ENCODE measurements around the gene KIAA0319L.
A peak's percentile ranks its signal among the peaks of the same experiment; 100 is the strongest.

KIAA0319L gene

GRCh38 chr1:35556484-35557117 lies 602 bp downstream of the KIAA0319L start:
- Histone ChIP-seq H3K4me1 (ENCODE audit: control insufficient read depth, insufficient read depth, low read length) (peaks cover 23% of the 10 kb centered on the region), H3K27me3 (ENCODE audit: control insufficient read depth, insufficient read depth, low read length) (no peaks in the 10 kb centered on the region), H3K4me3 (ENCODE audit: low read length) (peak overlapping the region; percentile 75), H3K27ac (ENCODE audit: low read depth, low read length) (peak overlapping the region; percentile 94), H3K9ac (ENCODE audit: low read length) (peak overlapping the region; percentile 46), H3K36me3 (ENCODE audit: control insufficient read depth, insufficient read depth, low read length) (no peaks in the 10 kb centered on the region)

DNA sequence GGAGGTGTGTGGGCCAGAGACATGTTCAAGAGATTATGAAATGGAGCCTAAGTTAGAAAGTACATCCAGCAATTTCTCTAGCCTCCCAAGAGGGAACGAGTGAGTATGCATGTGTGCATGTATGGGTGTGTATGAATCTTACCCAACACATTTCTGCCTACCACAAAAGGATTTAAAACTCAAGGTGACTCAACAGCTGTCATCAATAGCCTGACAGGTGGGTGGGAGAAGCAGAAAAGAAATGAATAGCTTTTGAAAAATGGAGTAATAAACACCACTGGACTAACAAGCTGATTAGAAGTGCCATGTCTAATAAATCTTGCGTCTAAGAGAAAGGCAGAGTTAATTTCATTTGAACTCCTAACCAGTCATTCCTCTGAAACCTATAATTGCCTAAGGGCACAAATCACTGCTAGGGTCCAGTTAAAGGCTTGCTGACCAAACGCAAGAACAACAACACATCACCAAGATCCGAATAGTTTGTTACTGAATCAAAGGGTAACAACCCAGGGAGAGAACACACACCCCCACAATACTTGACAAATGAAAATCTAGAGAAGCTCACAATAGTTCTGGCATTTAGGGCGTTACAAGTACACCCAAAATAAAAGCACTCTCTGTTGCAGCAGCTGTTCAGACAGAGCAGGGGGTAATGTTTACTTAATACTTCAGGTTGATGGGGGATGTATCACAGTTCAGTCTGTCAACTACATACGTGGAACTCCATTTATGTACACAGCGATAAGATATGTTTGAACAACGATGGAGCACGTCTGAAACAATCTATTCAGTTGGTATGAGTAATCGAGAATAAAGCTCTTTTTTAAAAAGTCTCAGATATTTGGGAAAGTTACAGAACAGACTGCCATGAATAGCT lies 1.4 kb downstream of the KIAA0319L start:
- Histone ChIP-seq H3K27me3 (ENCODE audit: control insufficient read depth, insufficient read depth, low read length) (no peaks in the 10 kb centered on the region), H3K27ac (ENCODE audit: low read depth, low read length) (no peak overlapping the region), H3K4me1 (ENCODE audit: control insufficient read depth, insufficient read depth, low read length) (peaks cover 20% of the 10 kb centered on the region), H3K9ac (ENCODE audit: low read length) (no peak overlapping the region), H3K4me3 (ENCODE audit: low read length) (peak overlapping the region; percentile 75), H3K36me3 (ENCODE audit: control insufficient read depth, insufficient read depth, low read length) (no peaks in the 10 kb centered on the region)

DNA sequence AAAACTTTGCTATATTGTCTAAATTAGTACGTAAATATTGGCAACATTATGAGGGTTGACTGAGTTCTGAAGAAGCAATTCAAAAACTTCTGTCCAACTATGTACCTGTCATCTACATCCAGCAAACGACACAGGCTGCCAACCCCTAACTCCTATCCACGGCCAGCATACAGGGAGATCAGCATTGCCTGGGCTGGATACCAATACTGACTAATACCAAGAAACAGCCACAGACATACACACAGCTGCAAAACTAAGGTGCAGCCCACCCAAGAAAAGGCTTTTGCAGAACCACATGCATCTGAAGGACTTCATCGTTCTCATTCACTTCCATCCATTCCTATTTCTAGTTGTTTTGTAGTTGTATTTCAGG lies 2.0 kb downstream of the KIAA0319L start:
- Histone ChIP-seq H3K9ac (ENCODE audit: low read length) (no peak overlapping the region), H3K36me3 (ENCODE audit: control insufficient read depth, insufficient read depth, low read length) (no peaks in the 10 kb centered on the region), H3K27ac (ENCODE audit: low read depth, low read length) (no peak overlapping the region), H3K4me3 (ENCODE audit: low read length) (no peak overlapping the region), H3K4me1 (ENCODE audit: control insufficient read depth, insufficient read depth, low read length) (peaks cover 15% of the 10 kb centered on the region), H3K27me3 (ENCODE audit: control insufficient read depth, insufficient read depth, low read length) (no peaks in the 10 kb centered on the region)

DNA sequence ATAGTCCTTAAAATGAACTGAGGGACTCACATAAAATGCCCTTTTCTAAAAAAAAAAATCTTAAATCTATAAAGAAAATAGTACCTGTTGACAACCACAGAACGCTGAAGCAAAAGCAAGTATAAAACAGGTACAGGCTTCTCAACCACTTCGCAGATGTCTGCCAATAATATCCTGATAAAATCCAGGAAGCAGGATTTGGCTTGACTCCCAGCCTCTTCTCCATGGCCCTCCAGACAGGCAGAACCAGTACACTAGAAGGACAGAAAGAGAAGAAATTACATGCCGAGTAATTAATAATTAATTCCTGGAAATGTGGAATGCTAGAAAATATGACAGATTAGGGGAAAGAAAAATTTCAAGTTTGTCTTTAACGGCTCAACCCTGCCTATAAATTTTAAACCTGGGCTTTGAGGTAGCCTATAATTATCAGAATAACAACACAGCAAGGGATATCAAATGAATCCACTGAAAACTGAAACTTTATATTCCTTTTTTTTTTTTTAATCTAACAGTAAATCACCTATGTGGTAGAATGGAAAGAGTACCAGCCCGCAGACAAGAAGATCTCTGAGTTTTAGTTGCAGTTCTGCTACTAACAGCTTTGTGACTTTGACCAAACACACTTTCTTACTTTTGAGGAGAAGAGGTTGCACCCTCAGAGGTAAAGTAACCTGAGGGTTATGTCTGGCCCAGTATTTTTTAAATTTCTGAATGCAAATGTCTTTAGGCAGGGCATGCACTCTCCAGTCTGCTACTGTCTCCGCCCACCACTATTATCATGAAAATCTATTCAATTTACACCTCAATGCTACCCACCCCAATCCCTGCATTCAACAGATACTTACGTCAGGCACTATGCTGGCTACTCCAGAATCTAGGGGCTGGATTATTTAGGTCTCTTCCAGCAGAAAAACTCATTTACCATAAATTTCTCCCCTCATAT lies 2.7 kb downstream of the KIAA0319L start:
- Histone ChIP-seq H3K9ac (ENCODE audit: low read length) (no peak overlapping the region), H3K27ac (ENCODE audit: low read depth, low read length) (no peak overlapping the region), H3K4me1 (ENCODE audit: control insufficient read depth, insufficient read depth, low read length) (peaks cover 14% of the 10 kb centered on the region)

GRCh38 chr1:35553851-35554250 lies 3.4 kb downstream of the KIAA0319L start:
- Histone ChIP-seq H3K9ac (ENCODE audit: low read length) (no peak overlapping the region), H3K4me1 (ENCODE audit: control insufficient read depth, insufficient read depth, low read length) (peaks cover 14% of the 10 kb centered on the region), H3K36me3 (ENCODE audit: control insufficient read depth, insufficient read depth, low read length) (no peaks in the 10 kb centered on the region), H3K4me3 (ENCODE audit: low read length) (no peak overlapping the region), H3K27ac (ENCODE audit: low read depth, low read length) (no peak overlapping the region), H3K27me3 (ENCODE audit: control insufficient read depth, insufficient read depth, low read length) (no peaks in the 10 kb centered on the region)

More for the DNA sequence above, 2.7 kb downstream of the KIAA0319L start:
- Histone ChIP-seq H3K36me3 (ENCODE audit: control insufficient read depth, insufficient read depth, low read length) (no peaks in the 10 kb centered on the region), H3K27me3 (ENCODE audit: control insufficient read depth, insufficient read depth, low read length) (no peaks in the 10 kb centered on the region), H3K4me3 (ENCODE audit: low read length) (no peak overlapping the region)

DNA sequence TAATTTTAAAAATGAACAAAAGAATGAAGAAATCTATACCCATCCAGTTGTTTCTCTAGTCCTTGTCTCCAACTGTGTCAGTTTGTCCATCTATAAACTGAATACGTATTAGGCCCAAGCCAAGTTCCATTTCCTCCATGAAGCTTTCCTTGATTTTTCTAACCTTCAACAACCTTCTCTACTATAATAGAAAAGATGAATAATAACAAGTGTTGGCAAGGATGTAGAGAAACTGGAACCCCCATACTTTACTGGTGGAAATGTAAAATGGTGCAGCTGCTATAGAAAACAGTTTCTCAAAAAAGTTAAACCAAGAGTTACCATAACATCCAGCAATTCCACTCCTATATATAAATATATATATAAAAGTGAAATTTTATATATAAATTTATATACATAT lies 10.6 kb downstream of the KIAA0319L start:
- H3K9ac ChIP-seq (ENCODE audit: low read length), result no peak overlapping the region
- H3K27me3 ChIP-seq (ENCODE audit: control insufficient read depth, insufficient read depth, low read length), result no peaks in the 10 kb centered on the region
- no peak overlapping the region for H3K4me3 ChIP-seq (ENCODE audit: low read length)
- no peak overlapping the region for H3K27ac ChIP-seq (ENCODE audit: low read depth, low read length)
- peaks cover 3% of the 10 kb centered on the region for H3K36me3 ChIP-seq (ENCODE audit: control insufficient read depth, insufficient read depth, low read length)
- H3K4me1 ChIP-seq (ENCODE audit: control insufficient read depth, insufficient read depth, low read length), result no peaks in the 10 kb centered on the region

- peaks cover 3% of the 10 kb centered on the region for H3K36me3 ChIP-seq (ENCODE audit: control insufficient read depth, insufficient read depth, low read length)
- no peaks in the 10 kb centered on the region for H3K27me3 ChIP-seq (ENCODE audit: control insufficient read depth, insufficient read depth, low read length)
- H3K4me1 ChIP-seq (ENCODE audit: control insufficient read depth, insufficient read depth, low read length), result peaks cover 6% of the 10 kb centered on the region
- H3K9ac ChIP-seq (ENCODE audit: low read length), result no peak overlapping the region
- H3K4me3 ChIP-seq (ENCODE audit: low read length), result no peak overlapping the region
- H3K27ac ChIP-seq (ENCODE audit: low read depth, low read length), result no peak overlapping the region
Measured at GRCh38 chr1:35544976-35545375, 12.2 kb downstream of the KIAA0319L start.

DNA sequence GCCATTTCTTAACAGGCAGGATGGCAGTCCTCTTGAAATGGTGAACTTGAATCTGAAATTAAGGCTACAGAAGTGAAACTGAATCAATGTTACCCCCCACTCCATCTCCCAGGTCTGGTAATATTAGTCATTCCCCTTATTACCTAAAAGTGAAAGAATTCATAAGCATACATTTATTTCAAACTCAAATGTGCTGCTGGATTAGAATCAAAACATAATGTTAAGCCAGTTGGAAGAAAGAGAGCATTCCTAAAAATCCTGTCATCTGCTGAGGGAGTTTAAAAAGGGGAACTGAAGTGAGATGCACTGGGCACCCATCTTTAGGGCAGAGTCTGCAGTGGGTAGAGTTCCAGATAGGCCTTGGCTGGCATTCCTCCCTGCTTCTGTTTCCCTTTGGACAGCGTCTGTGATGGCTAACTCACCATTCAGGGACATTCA lies 17.4 kb downstream of the KIAA0319L start:
- Histone ChIP-seq H3K27me3 (ENCODE audit: control insufficient read depth, insufficient read depth, low read length) (no peaks in the 10 kb centered on the region), H3K27ac (ENCODE audit: low read depth, low read length) (peak overlapping the region; percentile 3), H3K4me1 (ENCODE audit: control insufficient read depth, insufficient read depth, low read length) (peaks cover 15% of the 10 kb centered on the region)

DNA sequence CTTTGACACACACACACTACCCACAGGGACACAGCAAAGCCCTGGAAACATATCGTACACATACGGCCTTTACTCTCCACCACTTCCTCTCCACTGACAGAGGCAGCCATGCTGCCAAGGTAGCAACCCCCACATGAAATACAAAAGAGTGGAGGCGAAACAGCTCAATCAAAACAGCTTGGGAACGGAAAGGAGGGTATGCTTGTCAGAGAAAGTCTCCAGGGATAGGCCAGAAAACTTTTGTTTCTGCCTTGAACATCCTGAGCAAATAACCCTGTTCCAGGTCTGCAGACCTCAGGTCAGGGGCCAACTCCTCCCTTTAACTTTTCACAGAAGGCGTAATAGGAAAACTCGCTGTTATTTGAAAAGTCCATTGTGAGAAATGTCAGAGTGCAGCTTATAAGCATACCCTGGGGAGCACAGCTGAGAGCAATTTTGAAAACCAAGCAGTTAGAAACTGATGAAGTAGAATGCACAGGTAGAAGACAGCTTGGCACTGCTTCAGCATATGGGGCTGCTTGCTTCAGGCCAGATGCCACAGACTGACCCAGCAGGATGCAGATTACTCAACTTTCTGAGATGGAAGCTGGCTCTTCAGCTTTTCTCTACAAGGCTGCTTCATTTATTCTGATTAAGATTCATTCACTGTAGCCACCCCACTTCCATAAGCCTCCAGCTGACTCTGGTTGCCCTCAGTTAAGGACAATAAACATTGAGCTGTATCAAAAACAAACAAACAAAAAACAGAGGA lies 18.0 kb downstream of the KIAA0319L start:
- Histone ChIP-seq H3K4me3 (ENCODE audit: low read length) (no peak overlapping the region), H3K36me3 (ENCODE audit: control insufficient read depth, insufficient read depth, low read length) (no peaks in the 10 kb centered on the region), H3K27me3 (ENCODE audit: control insufficient read depth, insufficient read depth, low read length) (no peaks in the 10 kb centered on the region), H3K4me1 (ENCODE audit: control insufficient read depth, insufficient read depth, low read length) (peaks cover 15% of the 10 kb centered on the region), H3K9ac (ENCODE audit: low read length) (no peak overlapping the region), H3K27ac (ENCODE audit: low read depth, low read length) (peak overlapping the region; percentile 3)

More for the DNA sequence above, 17.4 kb downstream of the KIAA0319L start:
- Histone ChIP-seq H3K36me3 (ENCODE audit: control insufficient read depth, insufficient read depth, low read length) (no peaks in the 10 kb centered on the region), H3K9ac (ENCODE audit: low read length) (no peak overlapping the region), H3K4me3 (ENCODE audit: low read length) (no peak overlapping the region)

DNA sequence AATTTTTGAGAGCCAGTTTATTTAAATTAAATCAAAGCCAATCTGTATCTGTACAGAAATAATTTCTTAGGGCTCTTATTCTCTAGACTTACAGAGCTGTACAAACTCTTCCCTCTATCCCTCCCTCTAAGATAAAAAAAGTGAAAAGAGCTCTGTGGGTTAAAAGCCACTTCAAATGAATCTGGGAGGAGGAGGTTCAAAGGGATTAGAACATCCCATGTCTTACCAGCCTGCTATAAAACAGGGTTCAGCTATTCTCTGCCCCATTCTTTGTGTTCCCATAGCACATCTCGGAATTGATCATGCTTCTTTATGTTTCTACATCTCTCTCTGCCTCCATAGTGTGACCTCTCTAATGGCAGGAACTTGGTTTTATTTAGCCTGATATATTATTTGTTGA lies 19.4 kb downstream of the KIAA0319L start:
- Histone ChIP-seq H3K4me1 (ENCODE audit: control insufficient read depth, insufficient read depth, low read length) (peaks cover 17% of the 10 kb centered on the region), H3K27ac (ENCODE audit: low read depth, low read length) (no peak overlapping the region), H3K4me3 (ENCODE audit: low read length) (no peak overlapping the region), H3K36me3 (ENCODE audit: control insufficient read depth, insufficient read depth, low read length) (no peaks in the 10 kb centered on the region), H3K9ac (ENCODE audit: low read length) (no peak overlapping the region), H3K27me3 (ENCODE audit: control insufficient read depth, insufficient read depth, low read length) (no peaks in the 10 kb centered on the region)

DNA sequence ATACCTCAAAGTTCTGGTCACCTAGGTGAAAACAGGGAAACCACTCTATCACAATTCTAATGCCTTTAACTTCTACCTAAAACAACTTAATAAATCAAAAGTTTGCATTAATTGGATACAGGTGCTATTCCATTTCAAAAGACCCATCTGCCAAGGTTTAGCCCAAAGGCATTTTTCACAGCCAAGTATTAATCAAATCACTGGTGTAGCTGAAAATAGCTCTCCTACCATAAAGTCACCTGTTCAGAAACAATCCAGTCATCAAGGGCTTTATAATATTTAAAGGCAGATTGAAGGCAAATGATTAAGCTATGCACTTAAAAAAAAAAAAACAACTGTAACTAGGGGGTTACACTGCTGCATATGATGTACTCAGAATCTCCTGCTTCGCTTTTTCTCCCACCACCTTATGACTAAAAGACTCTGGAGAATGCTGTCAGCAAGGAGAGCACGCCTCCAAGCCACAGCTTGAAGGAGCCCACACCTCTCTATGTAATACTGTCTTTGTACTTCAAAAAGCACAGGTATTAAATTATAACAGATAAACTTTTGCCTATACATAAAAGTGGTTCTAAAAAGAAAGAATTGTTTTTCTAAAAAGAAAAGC lies 20.5 kb downstream of the KIAA0319L start:
- Histone ChIP-seq H3K27me3 (ENCODE audit: control insufficient read depth, insufficient read depth, low read length) (no peaks in the 10 kb centered on the region), H3K27ac (ENCODE audit: low read depth, low read length) (no peak overlapping the region), H3K4me1 (ENCODE audit: control insufficient read depth, insufficient read depth, low read length) (peaks cover 18% of the 10 kb centered on the region), H3K4me3 (ENCODE audit: low read length) (no peak overlapping the region), H3K36me3 (ENCODE audit: control insufficient read depth, insufficient read depth, low read length) (no peaks in the 10 kb centered on the region), H3K9ac (ENCODE audit: low read length) (no peak overlapping the region)

Data from rectal smooth muscle tissue (tissue), 1 donor.